ENCODE measurements around the gene CLCN7.

DNA sequence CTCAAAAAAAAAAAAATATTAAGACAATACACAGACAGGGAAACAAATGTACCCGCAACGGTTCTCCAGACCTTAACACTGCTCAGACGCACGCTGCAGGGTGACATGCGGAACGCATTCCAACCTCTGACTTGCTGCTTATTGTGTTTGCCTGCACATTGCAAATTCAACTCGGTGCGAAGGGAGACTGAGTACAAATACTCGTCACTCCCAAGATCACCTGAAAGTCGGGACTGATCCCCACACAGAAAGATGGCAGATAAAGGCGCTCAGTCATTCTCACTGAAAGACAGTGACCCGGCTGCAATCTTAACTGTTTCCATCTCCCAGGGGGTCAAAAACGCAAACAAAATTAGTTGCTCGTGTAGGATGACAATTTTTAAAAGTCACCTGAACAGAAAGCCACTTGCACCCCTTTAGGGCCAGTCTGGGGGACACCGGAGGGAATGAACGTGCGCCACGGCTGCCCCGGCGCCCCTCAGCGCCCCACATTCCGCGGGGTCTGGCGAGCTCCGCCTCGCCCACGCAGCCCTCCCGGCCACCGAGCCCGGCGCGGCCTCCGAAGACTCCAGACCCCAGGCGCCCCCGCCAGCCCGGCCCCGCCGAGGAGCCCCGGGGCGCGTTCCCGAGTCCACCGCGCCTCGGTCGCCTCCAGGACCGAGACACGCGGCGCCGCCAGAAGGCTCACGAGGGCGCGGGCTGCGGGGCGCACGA lies 589 bp downstream of the CLCN7 start:
- TF ChIP-seq TCF12 (IDR thresholded peaks at IDR 0.05): no peak
- TF ChIP-seq, protein P1, sequence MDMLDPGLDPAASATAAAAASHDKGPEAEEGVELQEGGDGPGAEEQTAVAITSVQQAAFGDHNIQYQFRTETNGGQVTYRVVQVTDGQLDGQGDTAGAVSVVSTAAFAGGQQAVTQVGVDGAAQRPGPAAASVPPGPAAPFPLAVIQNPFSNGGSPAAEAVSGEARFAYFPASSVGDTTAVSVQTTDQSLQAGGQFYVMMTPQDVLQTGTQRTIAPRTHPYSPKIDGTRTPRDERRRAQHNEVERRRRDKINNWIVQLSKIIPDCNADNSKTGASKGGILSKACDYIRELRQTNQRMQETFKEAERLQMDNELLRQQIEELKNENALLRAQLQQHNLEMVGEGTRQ (IDR thresholded peaks at IDR 0.05; ENCODE audit: borderline replicate concordance, low read depth, low read length): no peak

Data from SK-N-SH (cell line).